GM12875 (cell line): ENCODE data around the gene CELF1.

Source experiments
- H3K4me3 ChIP-seq: one replicate; pipeline ENCODE4 v1.5.1; 2011; ENCODE audit warnings: low read depth, low read length, control low read depth
- CTCF ChIP-seq: IDR thresholded peaks from 2 replicates; pipeline ENCODE4 v1.5.1; 2011; ENCODE audit warnings: low read depth, mild to moderate bottlenecking, control low read depth, inconsistent platforms, low read length, moderate library complexity, borderline replicate concordance; ENCODE audit not compliant: insufficient read depth

Gene CELF1

DNA sequence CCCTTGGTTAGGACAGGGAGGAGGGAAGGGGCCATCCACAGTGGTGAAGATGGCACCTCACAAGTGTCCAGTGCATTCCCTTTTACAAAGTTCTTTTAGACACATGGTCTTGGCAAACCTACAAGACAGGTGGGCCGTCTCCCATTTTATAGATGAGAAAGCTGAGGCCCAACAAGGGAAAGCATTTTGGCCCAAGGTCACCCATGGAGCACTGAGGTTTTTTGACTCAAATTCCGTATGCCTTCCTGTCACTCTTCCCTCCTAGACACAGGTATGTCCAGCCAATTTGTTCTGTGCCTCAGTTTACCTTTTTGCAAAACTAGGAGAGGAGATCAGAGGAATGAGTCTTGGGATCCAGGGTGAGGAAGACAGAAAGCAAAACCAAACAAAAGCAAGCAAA is 40.0 kb upstream of the CELF1 start:
- H3K4me3 ChIP-seq: no peak overlapping the region
- no peak for TF ChIP-seq CTCF

- H3K4me3 ChIP-seq: no peak overlapping the region
- no peak for TF ChIP-seq CTCF
Observed at GRCh38 chr11:47592251-47592650, 39.3 kb upstream of the CELF1 start.

DNA sequence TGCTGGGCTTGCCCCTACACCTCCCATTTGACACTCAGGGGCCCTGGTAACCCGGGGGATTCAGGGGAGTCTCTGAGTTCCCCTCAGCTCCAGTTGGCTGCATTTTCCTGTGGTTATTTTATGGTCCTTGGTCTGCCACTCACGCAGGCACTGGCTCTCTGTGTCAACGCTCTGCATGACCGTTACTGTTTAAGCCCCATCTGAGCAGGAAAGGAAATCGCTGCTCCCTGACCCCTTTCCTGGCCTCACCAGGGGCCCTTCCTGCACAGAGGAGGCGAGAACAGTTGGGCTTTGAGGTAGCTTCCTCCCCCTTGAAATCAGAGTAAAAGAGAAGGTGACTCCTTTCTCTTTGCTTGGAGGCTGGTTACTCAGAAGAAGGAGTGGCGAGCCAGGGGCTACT is 38.8 kb upstream of the CELF1 start:
- no peak for TF ChIP-seq CTCF
- no peak overlapping the region for H3K4me3 ChIP-seq

GRCh38 chr11:47589977-47590861 is 37.3 kb upstream of the CELF1 start:
- no peak overlapping the region for H3K4me3 ChIP-seq

DNA sequence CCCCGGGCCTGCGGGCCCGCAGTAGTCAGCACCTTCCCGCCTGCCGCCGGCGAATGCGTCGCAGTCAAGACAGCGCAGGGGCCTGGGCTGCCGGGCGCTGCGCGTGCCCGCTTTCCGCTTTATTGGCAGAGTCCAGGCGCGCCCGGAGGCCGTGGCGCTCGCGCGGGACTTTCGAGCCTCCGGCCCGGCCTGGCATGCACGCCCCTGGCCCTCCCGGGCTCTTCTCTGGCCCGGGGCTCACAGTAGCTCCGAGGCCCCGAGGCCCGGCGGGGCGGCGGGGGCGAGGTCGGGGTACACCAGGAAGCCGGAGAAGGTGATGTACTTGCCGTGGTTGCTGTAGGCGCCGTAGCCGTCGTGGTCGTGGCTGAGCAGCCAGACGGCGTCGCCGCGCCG is 36.6 kb upstream of the CELF1 start:
- no peak for TF ChIP-seq CTCF
- H3K4me3 ChIP-seq: no peak overlapping the region

More at GRCh38 chr11:47589977-47590861, 37.3 kb upstream of the CELF1 start:
- TF ChIP-seq CTCF: no peak

DNA sequence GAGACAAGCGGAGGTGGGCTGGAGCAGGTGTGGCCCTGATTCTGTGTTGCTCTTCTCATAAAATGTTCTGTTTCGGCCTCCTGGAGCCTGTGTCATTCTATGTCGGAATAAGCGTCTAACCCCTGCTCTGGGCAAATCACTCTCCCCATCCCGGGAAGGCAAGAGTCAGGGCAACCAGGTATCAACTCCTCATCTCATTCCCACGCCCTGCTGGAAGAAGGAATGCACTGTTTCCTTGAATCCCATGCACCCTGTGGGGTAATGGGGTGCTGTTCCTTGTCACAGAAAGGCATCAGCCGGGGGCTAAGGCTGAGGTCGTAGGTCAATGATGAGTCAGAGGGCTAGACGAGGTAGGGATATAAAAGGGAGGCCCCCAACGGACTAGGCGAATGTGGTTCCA is 36.2 kb upstream of the CELF1 start:
- no peak for TF ChIP-seq CTCF
- no peak overlapping the region for H3K4me3 ChIP-seq

DNA sequence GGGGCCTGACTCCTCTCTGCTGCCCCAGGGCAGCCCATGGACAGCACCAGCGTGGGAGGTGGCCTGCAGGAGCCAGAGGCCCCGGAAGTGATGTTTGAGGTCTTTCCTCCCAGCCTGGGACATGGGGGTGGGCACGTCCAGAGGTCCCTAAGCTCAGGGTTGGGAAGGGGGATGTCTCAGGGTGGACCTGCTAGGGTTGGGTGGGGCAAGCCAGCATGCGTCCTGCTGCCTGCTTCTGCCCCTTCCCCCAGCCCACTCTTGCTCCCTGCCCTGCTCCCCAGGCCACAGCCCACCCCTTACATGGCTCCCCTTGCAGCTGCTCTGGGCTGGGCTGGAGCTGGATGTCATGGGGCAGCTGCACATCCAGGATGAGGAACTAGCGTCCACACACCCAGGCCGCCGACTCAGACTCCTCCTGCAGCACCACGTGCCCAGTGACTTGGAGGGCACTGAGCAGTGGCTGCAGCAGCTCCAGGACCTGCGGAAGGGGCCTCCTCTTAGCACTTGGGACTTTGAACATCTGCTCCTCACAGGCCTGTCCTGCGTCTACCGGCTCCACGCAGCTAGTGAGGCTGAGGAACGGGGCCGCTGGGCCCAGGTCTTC is 34.9 kb upstream of the CELF1 start:
- H3K4me3 ChIP-seq: no peak overlapping the region
- TF ChIP-seq CTCF: no peak
